Breast epithelium (tissue), 4 donors: ENCODE results near the gene PLEKHH1. TPM values are rescaled to one million over a fixed set of nuclear protein-coding genes. Genes with fewer than 3 reads are reported as not detected.

Experiments
- DNase-seq, 2 donors: peaks; one replicate each; pipeline ENCODE4 v3.0.0-alpha.2; 2019; ENCODE audit warnings: low spot score in 2 of 2
- H3K27ac ChIP-seq, 2 donors: fragments of 200-600 bp; sonication (generic) in 1 of 2; one replicate each; pipeline ENCODE4 v1.5.1; 2016 to 2019; ENCODE audit warnings: mild to moderate bottlenecking in 1 of 2
- H3K27me3 ChIP-seq, 2 donors: fragments of 200-600 bp; sonication (generic) in 1 of 2; one replicate each; pipeline versions ENCODE4 v1.5.1 to v1.6.0; 2017 to 2019; ENCODE audit warnings: control low read depth in 1 of 2, mild to moderate bottlenecking in 1 of 2
- H3K36me3 ChIP-seq: fragments of 200-600 bp; one replicate; pipeline ENCODE4 v1.5.1; 2019
- H3K4me1 ChIP-seq, 2 donors: fragments of 200-600 bp; sonication (generic); one replicate each; pipeline ENCODE4 v1.5.1; 2016 to 2019; ENCODE audit warnings: control low read depth in 1 of 2
- H3K4me3 ChIP-seq, 3 donors: fragments of 200-600 bp; sonication (generic); 1 replicate in 2 of 3; 2 replicates in 1 of 3; pipeline ENCODE4 v1.5.1; 2016 to 2019; ENCODE audit warnings: mild to moderate bottlenecking in 3 of 3, moderate library complexity in 2 of 3
- H3K9me3 ChIP-seq, 2 donors: fragments of 200-600 bp; sonication (generic) in 1 of 2; one replicate each; pipeline ENCODE4 v1.5.1; 2016 to 2019; ENCODE audit warnings: control low read depth in 1 of 2
- CTCF ChIP-seq, 3 donors: fragments of 450-650 bp; IDR thresholded peaks; one replicate each; pipeline ENCODE4 v1.5.1; 2016 to 2017; ENCODE audit warnings: antibody characterized with exemption in 3 of 3, mild to moderate bottlenecking in 3 of 3, moderate library complexity in 3 of 3
- POLR2A ChIP-seq: fragments of 450-650 bp; IDR thresholded peaks from one replicate; pipeline ENCODE4 v1.6.1; 2016; ENCODE audit warnings: antibody characterized with exemption, mild to moderate bottlenecking, moderate library complexity
- POLR2AphosphoS5 ChIP-seq, 3 donors: sonication (generic); formaldehyde crosslinking; IDR thresholded peaks; one replicate each; pipeline ENCODE4 v1.6.1; 2017; ENCODE audit warnings: antibody characterized with exemption in 3 of 3
- intact Hi-C: fragments of 100-400 bp; cut with DNase I; formaldehyde crosslinking; loops from one replicate; pipeline ENCODE4 v1.15.1; 2023; ENCODE audit warnings: low total_unique reads
- total RNA-seq, 3 donors: library from RNA; depleted of rRNA; stranded (reverse); fragments of >200 nt; gene quantifications; one replicate each; pipeline ENCODE4 v1.1.0, GENCODE V29; 2016

Gene PLEKHH1
- total RNA-seq, 3 donors from 2014 or later, result 2.9 to 18.9 (median 14.7) TPM

GRCh38 chr14:67627519-67627918 lies 94.4 kb downstream of the PLEKHH1 start:
- no peaks in the 10 kb centered on the region for H3K4me1 ChIP-seq
- intact Hi-C loops, result no loop called here
- DNase-seq, result no peak
- H3K36me3 ChIP-seq, result no peaks in the 10 kb centered on the region
- H3K27ac ChIP-seq, result no peak overlapping the region
- no peaks in the 10 kb centered on the region for H3K27me3 ChIP-seq
- H3K9me3 ChIP-seq, result no peaks in the 10 kb centered on the region
- H3K4me3 ChIP-seq, result no peak overlapping the region
- TF ChIP-seq CTCF (IDR thresholded peaks at IDR 0.05), result no peak
- TF ChIP-seq POLR2A, result no peak
- TF ChIP-seq POLR2AphosphoS5 (IDR thresholded peaks at IDR 0.05), result no peak

GRCh38 chr14:67630186-67630585 lies 97.1 kb downstream of the PLEKHH1 start:
- Histone ChIP-seq H3K27ac (no peak overlapping the region), H3K36me3 (no peaks in the 10 kb centered on the region), H3K4me1 (no peaks in the 10 kb centered on the region), H3K9me3 (no peaks in the 10 kb centered on the region), H3K27me3 (no peaks in the 10 kb centered on the region), H3K4me3 (no peak overlapping the region)
- no peak for DNase-seq
- intact Hi-C loops, result no loop called here
- no peak for TF ChIP-seq POLR2AphosphoS5 (IDR thresholded peaks at IDR 0.05)
- TF ChIP-seq CTCF (IDR thresholded peaks at IDR 0.05), result no peak
- no peak for TF ChIP-seq POLR2A

- no peak for TF ChIP-seq CTCF (IDR thresholded peaks at IDR 0.05)
- DNase-seq, result no peak
- intact Hi-C loops, result no loop called here
- Histone ChIP-seq H3K27me3 (no peaks in the 10 kb centered on the region), H3K4me1 (no peaks in the 10 kb centered on the region), H3K9me3 (no peaks in the 10 kb centered on the region), H3K36me3 (no peaks in the 10 kb centered on the region), H3K27ac (no peak overlapping the region), H3K4me3 (no peak overlapping the region)
These were observed 97.8 kb downstream of the PLEKHH1 start for GRCh38 chr14:67630938-67631337.

- TF ChIP-seq CTCF (IDR thresholded peaks at IDR 0.05) (no peak), POLR2A (no peak), POLR2AphosphoS5 (IDR thresholded peaks at IDR 0.05) (no peak)
- Histone ChIP-seq H3K27ac (no peak overlapping the region), H3K36me3 (no peaks in the 10 kb centered on the region), H3K4me1 (no peaks in the 10 kb centered on the region), H3K27me3 (no peaks in the 10 kb centered on the region), H3K9me3 (no peaks in the 10 kb centered on the region), H3K4me3 (no peak overlapping the region)
- no peak for DNase-seq
- intact Hi-C loops, result no loop called here
These were observed 100.5 kb downstream of the PLEKHH1 start for GRCh38 chr14:67633451-67634147.

GRCh38 chr14:67636361-67636919 lies 103.3 kb downstream of the PLEKHH1 start:
- no peak overlapping the region for H3K4me3 ChIP-seq
- H3K4me1 ChIP-seq, result no peaks in the 10 kb centered on the region
- no peaks in the 10 kb centered on the region for H3K27me3 ChIP-seq
- TF ChIP-seq POLR2A (no peak), CTCF (IDR thresholded peaks at IDR 0.05) (no peak), POLR2AphosphoS5 (IDR thresholded peaks at IDR 0.05) (no peak)
- no peaks in the 10 kb centered on the region for H3K9me3 ChIP-seq
- no peaks in the 10 kb centered on the region for H3K36me3 ChIP-seq
- intact Hi-C loops, result no loop called here
- no peak for DNase-seq
- H3K27ac ChIP-seq, result no peak overlapping the region
